ENCODE measurements around the gene KIRREL3. TPM values are rescaled to one million over a fixed set of nuclear protein-coding genes. Genes with fewer than 3 reads are reported as not detected.

KIRREL3 gene
- polyA plus RNA-seq, 1 of the 3 experiments (the other 2 are of a cell fraction), result 3.7 TPM

- no peak overlapping the region for H3K27ac ChIP-seq (ENCODE audit: low read depth in 2 of 2, low read length in 1 of 2)
- peaks cover 0 to 7% of the 10 kb centered on the region in 2 experiments; a peak in 1 of 4 replicates for H3K4me1 ChIP-seq (ENCODE audit: control insufficient read depth in 1 of 2, insufficient read depth in 2 of 2, low read depth in 1 of 2, low read length in 1 of 2)
- no peak for DNase-seq
- no peak overlapping the region for H3K9ac ChIP-seq
- no peaks in the 10 kb centered on the region for H3K9me2 ChIP-seq
- no peaks in the 10 kb centered on the region; the same call in 1 of the 2 replicates for H3K79me2 ChIP-seq (ENCODE audit: insufficient read depth)
- H3K9me3 ChIP-seq, result no peaks in the 10 kb centered on the region
- no peak overlapping the region for H3K4me3 ChIP-seq (ENCODE audit: low read depth in 2 of 2, low read length in 1 of 2)
- H3K27me3 ChIP-seq (ENCODE audit: insufficient read depth), result no peaks in the 10 kb centered on the region
- no peak for TF ChIP-seq USF2 (IDR thresholded peaks at IDR 0.05; ENCODE audit: borderline replicate concordance, low read depth, low read length)
- no peak for TF ChIP-seq NRF1 (IDR thresholded peaks at IDR 0.05; ENCODE audit: low read depth, low read length)
- no peak for TF ChIP-seq RXRA (IDR thresholded peaks at IDR 0.05; ENCODE audit: borderline replicate concordance, low read depth)
- TF ChIP-seq ZBTB33 (IDR thresholded peaks at IDR 0.05; ENCODE audit: borderline replicate concordance, low read depth), result no peak
- TF ChIP-seq RFX5 (IDR thresholded peaks at IDR 0.05; ENCODE audit: low read length), result no peak
- TF ChIP-seq USF1 (IDR thresholded peaks at IDR 0.05; ENCODE audit: borderline replicate concordance, low read depth), result no peak
- TF ChIP-seq EP300 (IDR thresholded peaks at IDR 0.05; ENCODE audit: borderline replicate concordance in 1 of 2, low read depth in 1 of 2, low read length in 1 of 2), result no peak
- no peak for TF ChIP-seq MEF2A (IDR thresholded peaks at IDR 0.05; ENCODE audit: borderline replicate concordance, low read depth)
- TF ChIP-seq ELF1 (IDR thresholded peaks at IDR 0.05), result no peak
- TF ChIP-seq POLR2AphosphoS5 (IDR thresholded peaks at IDR 0.05; ENCODE audit: low read depth, low read length), result no peak
- TF ChIP-seq EZH2phosphoT487 (IDR thresholded peaks at IDR 0.05; ENCODE audit: borderline replicate concordance, low read depth), result no peak
- no peak for TF ChIP-seq YY1 (IDR thresholded peaks at IDR 0.05; ENCODE audit: low read depth)
- no peak for TF ChIP-seq TCF12 (IDR thresholded peaks at IDR 0.05)
- no peak for TF ChIP-seq TEAD4 (IDR thresholded peaks at IDR 0.05; ENCODE audit: borderline replicate concordance, insufficient read depth)
- no peak for TF ChIP-seq CTCF (IDR thresholded peaks at IDR 0.05)
- TF ChIP-seq MXI1 (IDR thresholded peaks at IDR 0.05; ENCODE audit: low read depth, low read length), result no peak
- TF ChIP-seq PBX3 (IDR thresholded peaks at IDR 0.05), result no peak
- TF ChIP-seq MAX (IDR thresholded peaks at IDR 0.05; ENCODE audit: low read depth), result no peak
- H3F3A ChIP-seq (replicated peaks; ENCODE audit: insufficient read depth), result no peaks in the 10 kb centered on the region
- no peak overlapping the region for H2AFZ ChIP-seq (ENCODE audit: low read depth)
- CTCF ChIA-PET, result interaction anchor here (1.0 to 1.3 kb wide), 2 partner anchors 172 to 210 kb away, joined by 3 to 5 read pairs; no protein-coding TSS in a partner anchor
- POLR2A ChIA-PET, result no interaction called here
- H3K4me2 ChIP-seq, result no peak overlapping the region
- WGBS (ENCODE audit: low lambda C conversion rate), result 77% methylated on average over 9 of the region's 11 CpGs
- H3K36me3 ChIP-seq (replicated peaks in 1 of 2; ENCODE audit: control insufficient read depth in 1 of 2, insufficient read depth in 2 of 2, low read length in 1 of 2), result no peaks in the 10 kb centered on the region
- no peaks in the 10 kb centered on the region for H4K20me1 ChIP-seq (ENCODE audit: insufficient read depth)
Observed at GRCh38 chr11:126817523-126818450, 182.8 kb downstream of the KIRREL3 start.

Measured in SK-N-SH (cell line).